GM21737 (cell line): Measurements from ENCODE around the gene OTUD1.

Experiments
- ATAC-seq: cut with Tn5 transposase; IDR thresholded peaks from one replicate; pipeline ENCODE4 v1.9.1; 2021; ENCODE audit warnings: mild to moderate bottlenecking, moderate library complexity; ENCODE audit not compliant: unreplicated experiment

The OTUD1 gene

DNA sequence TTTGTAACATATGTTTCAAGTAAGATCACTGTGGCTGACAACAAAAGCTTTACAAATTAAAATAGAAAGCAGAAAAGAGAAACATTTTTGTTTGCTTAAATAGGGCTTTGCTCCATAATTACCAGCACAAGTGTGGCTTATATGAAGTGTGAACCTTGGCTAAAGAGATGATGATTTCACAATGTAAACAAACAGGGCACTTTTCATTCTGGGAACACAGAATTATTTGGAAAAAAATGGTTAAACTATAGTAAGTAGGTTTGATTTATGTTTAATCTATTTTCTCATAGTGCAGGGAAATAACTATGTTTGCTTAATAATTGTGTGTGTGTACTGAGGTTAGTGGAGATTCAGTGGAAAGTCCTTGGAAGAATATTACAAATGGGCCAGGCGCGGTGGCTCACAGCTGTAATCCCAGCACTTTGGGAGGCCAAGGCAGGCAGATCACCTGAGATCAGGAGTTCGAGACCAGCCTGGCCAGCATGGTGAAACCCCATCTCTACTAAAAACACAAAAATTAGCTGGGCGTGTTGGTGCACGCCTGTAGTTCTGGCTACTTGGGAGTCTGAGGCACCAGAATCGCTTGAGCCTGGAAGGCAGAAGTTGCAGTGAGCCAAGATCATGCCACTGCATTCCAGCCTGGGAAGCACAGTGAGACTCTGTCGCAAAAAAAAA lies 19.1 kb upstream of the OTUD1 start:
- ATAC-seq = no peak

GRCh38 chr10:23421397-23421796 lies 17.5 kb upstream of the OTUD1 start:
- no peak for ATAC-seq

DNA sequence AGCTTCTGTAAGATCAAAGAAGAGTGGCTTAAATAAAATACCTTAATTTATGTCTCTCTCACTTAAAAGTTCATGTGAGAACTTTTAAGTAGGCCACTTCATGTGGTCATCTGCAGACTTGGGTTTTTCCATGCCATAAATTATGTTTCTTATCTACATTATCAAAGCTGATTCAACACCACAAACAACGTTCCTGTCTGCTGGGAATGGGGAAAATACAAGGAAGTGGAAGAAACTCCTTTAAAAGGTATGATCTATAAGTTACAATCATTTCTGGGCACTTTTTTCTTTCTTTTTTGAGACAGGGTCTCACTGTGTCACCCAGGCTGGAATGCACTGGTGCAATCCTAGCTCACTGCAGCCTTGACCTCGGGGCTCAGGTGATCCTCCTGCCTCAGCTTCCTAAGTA lies 16.9 kb upstream of the OTUD1 start:
- no peak for ATAC-seq

- ATAC-seq = no peak
Observed at GRCh38 chr10:23432166-23432565, 6.7 kb upstream of the OTUD1 start.

- no peak for ATAC-seq
Observed at GRCh38 chr10:23432639-23433038, 6.2 kb upstream of the OTUD1 start.

- ATAC-seq = no peak
Observed at GRCh38 chr10:23433701-23434100, 5.2 kb upstream of the OTUD1 start.

DNA sequence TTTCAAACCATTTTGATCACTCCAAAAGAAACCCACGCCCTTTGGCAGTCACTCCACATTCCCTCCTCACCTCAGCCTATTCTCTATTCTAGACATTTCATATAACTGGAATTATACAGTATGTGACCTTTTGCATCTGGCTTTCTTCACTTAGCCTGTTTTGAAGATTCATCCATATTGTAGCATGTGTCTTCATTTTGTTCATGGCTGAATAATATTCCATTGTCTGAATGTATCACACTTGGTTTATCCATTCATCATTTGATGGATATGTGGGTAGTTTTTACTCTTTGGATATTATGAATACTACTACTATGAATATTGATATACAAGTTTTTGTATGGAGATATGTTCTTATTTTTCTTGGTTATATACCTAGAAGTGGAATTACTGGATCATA lies 3.5 kb upstream of the OTUD1 start:
- ATAC-seq = no peak

GRCh38 chr10:23436983-23437382 lies 1.9 kb upstream of the OTUD1 start:
- ATAC-seq = no peak

- no peak for ATAC-seq
Observed at GRCh38 chr10:23437963-23438546, 820 bp upstream of the OTUD1 start.

DNA sequence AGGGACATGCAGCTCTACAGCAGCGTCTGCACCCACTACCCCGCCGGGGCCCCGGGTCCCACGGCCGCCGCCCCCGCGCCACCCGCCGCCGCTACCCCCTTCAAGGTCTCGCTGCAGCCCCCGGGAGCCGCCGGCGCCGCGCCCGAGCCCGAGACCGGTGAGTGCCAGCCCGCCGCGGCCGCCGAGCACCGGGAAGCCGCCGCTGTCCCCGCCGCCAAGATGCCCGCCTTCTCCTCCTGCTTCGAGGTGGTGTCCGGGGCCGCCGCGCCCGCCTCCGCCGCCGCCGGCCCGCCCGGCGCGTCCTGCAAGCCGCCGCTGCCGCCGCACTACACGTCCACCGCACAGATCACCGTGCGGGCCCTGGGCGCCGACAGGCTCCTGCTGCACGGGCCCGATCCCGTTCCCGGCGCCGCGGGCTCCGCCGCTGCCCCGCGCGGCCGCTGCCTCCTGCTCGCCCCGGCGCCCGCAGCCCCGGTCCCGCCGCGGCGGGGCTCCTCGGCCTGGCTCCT lies 631 bp downstream of the OTUD1 start:
- ATAC-seq = no peak

DNA sequence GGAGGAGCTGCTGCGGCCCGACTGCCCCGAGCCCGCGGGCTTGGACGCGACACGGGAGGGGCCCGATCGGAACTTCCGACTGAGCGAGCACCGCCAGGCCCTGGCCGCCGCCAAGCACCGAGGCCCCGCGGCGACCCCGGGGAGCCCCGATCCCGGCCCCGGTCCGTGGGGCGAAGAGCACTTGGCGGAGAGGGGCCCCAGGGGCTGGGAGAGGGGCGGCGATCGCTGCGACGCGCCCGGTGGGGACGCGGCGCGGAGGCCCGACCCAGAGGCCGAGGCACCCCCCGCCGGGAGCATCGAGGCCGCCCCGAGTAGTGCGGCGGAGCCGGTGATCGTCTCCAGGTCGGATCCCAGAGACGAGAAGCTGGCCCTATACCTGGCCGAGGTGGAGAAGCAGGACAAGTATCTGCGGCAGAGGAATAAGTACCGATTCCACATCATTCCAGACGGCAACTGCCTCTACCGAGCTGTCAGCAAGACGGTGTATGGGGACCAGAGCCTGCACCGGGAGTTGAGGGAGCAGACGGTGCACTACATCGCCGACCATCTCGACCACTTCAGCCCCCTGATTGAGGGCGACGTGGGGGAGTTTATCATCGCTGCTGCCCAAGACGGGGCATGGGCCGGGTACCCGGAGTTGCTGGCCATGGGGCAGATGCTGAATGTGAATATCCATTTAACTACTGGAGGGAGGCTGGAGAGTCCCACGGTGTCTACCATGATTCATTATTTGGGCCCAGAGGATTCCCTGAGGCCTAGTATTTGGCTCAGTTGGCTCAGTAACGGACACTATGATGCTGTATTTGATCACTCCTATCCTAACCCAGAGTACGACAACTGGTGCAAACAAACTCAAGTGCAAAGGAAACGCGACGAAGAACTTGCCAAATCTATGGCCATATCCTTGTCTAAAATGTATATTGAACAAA lies 1.4 kb downstream of the OTUD1 start:
- peak; percentile 14 for ATAC-seq

GRCh38 chr10:23441251-23441650 lies 2.4 kb downstream of the OTUD1 start:
- no peak for ATAC-seq

GRCh38 chr10:23442936-23443335 lies 4.1 kb downstream of the OTUD1 start:
- no peak for ATAC-seq

DNA sequence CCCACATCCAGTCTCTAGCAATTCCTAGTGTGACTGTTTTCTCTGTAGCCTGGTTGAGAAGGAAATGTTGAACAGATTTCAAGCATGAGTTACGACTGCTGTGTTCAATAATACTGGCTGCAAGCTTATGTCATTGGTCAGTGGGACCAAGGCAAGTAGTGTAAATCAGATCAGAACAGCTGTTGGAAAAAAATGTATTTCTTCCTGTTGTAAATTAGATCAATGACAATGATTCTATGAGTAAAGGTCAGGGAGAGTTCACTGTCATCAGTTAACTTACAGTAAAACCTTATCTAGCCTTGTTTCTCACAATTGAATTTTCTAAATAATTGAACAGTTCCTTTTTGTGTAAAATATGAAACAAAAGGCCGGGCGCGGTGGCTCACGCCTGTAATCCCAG lies 6.7 kb downstream of the OTUD1 start:
- no peak for ATAC-seq

DNA sequence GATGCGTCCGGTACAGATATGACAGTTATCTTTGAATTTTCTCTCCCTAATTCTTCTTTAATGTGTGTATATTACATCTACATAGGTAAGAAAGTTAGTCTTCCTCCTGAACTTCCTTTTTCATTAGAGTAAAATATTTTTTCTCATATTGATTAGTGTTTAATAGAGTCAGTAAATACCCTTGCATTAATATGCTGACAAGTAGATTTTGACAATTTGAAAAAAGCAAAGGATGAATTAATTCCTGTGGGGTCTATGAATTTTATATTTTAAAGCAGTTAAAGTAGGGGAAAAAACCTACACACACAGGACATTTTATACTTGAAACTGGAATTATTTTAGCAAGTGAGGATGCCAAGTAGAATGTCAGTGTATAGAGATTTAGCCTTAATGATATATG lies 9.4 kb downstream of the OTUD1 start:
- ATAC-seq = no peak

- ATAC-seq = peak; percentile 87
Observed at GRCh38 chr10:23448802-23449570, 10.1 kb downstream of the OTUD1 start.

DNA sequence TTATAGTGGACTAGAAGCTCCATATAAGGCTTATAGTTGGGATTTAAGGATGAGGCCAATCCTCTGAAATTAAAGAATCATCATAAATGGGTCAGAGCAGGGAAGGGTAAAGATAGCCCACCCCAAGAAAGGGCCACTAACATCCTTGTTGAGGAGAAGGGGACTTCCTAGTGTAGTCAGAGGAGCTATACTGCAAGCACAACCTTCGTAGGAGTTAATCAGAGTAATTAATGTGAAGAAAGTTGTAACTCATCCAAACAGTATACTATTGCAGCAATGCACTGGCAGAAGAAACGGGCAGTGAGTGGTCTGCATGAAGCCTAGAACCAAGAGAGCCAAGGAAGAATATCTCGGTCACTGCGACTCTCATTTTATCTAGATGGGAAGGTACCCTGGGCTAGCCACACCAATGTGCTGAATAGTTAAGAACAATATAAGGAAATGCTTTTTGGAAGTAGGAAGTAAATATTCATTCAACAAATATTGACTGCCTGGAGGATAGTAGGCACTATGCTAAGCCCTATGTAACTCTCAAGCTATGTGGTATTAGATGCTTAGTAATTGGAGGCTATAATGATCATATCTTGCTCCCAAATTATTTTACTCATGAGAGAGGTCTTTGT lies 13.3 kb downstream of the OTUD1 start:
- ATAC-seq = no peak

DNA sequence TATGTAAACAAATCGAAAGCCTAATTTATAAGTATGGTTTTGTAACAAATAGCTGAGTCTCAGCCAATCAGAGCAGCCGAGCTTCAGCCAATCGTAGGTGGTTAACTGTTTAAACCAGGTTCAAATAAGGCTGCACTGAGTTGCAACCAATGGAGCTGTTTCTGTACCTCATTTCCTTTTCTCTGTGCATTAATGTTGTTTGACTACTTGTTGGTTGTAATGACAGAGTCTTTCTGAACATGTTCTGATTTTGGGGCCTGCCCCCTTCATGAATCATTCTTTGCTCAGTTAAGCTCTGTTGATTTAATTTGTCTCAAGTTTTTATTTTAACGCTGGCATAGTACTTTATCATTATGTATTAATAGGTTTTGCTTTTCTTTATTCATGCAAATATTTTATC lies 14.6 kb downstream of the OTUD1 start:
- ATAC-seq = no peak

- no peak for ATAC-seq
Observed at GRCh38 chr10:23457632-23458417, 18.9 kb downstream of the OTUD1 start.
